ENCODE results near the gene ZNF593OS. TPM values are rescaled to one million over a fixed set of nuclear protein-coding genes. Genes with fewer than 3 reads are reported as not detected.

The ZNF593OS gene
- total RNA-seq, 1 experiment from 2014 or later, result not detected

DNA sequence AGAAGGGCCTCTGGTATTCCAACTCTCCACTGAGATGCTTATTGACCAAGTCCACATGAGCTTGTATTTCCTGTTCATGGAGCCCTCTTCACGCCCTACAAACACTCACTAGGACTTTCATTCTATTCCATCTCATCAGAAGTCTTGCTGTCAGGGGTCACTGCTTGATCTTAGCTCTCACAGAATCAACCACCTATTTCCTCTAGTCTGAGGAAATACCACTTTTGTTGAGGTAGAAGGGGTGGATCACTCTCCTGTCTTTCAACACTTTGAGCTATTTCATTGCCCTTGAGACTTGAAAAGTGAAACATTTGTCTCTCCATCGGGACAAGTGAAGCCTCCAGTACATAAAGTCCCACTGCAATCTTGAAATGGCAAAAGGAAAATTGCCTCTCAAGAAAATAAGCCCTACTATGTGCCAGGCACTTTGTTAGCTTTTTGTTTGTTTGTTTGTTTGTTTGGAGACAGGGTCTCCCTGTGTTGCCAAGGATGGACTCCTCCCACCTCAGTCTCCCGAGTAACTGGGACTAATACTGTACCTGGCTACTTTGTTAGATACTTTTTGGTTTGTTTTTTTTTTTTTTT is 32.6 kb downstream of the ZNF593OS start:
- no peaks in the 10 kb centered on the region for H3K79me1 ChIP-seq (ENCODE audit: insufficient read depth, low read depth, low read length, poor library complexity, severe bottlenecking)
- H3K18ac ChIP-seq (ENCODE audit: insufficient read length, low read depth, low read length), result no peak overlapping the region
- WGBS (ENCODE audit: extremely low coverage, insufficient read length, low lambda C conversion rate), result no CpG with 5 or more reads among the region's 3 CpGs

More for the DNA sequence above, 32.6 kb downstream of the ZNF593OS start:
- H3T11ph ChIP-seq (ENCODE audit: low read length), result no peak overlapping the region
- no peak overlapping the region for H4K91ac ChIP-seq (ENCODE audit: insufficient read length, low read depth, low read length)
- no peaks in the 10 kb centered on the region for H3K36me3 Mint-ChIP-seq (ENCODE audit: insufficient read depth in 1 of 3, low read depth in 3 of 3)
- no peaks in the 10 kb centered on the region for H3K4me1 ChIP-seq (ENCODE audit: insufficient read depth, low read length)
- H3K9ac ChIP-seq (ENCODE audit: extremely low read depth, insufficient read length, low read length), result no peak overlapping the region
- H3K23me2 ChIP-seq (ENCODE audit: insufficient read length, low read depth, low read length, poor library complexity, severe bottlenecking), result no peaks in the 10 kb centered on the region
- no peaks in the 10 kb centered on the region for H3K9me3 ChIP-seq (ENCODE audit: control insufficient read depth, low read depth, low read length)
- no peak overlapping the region for H3K27ac ChIP-seq (ENCODE audit: insufficient read length, low read depth, low read length)
- no peak overlapping the region for H2BK15ac ChIP-seq (ENCODE audit: low read depth, low read length)
- no peak overlapping the region for H3K4ac ChIP-seq (ENCODE audit: low read depth, low read length)
- H2BK12ac ChIP-seq (ENCODE audit: insufficient read length, low read depth, low read length), result no peak overlapping the region
- peaks cover 6 to 8% of the 10 kb centered on the region in 2 experiments for H3K4me1 Mint-ChIP-seq
- no peak overlapping the region for H3K27ac Mint-ChIP-seq
- no peak overlapping the region for H2BK120ac ChIP-seq (ENCODE audit: low read depth, low read length, poor library complexity, severe bottlenecking)
- TF ChIP-seq, protein P1, sequence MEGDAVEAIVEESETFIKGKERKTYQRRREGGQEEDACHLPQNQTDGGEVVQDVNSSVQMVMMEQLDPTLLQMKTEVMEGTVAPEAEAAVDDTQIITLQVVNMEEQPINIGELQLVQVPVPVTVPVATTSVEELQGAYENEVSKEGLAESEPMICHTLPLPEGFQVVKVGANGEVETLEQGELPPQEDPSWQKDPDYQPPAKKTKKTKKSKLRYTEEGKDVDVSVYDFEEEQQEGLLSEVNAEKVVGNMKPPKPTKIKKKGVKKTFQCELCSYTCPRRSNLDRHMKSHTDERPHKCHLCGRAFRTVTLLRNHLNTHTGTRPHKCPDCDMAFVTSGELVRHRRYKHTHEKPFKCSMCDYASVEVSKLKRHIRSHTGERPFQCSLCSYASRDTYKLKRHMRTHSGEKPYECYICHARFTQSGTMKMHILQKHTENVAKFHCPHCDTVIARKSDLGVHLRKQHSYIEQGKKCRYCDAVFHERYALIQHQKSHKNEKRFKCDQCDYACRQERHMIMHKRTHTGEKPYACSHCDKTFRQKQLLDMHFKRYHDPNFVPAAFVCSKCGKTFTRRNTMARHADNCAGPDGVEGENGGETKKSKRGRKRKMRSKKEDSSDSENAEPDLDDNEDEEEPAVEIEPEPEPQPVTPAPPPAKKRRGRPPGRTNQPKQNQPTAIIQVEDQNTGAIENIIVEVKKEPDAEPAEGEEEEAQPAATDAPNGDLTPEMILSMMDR (conservative IDR thresholded peaks at IDR 0.05), result no peak
- H2BK20ac ChIP-seq (ENCODE audit: low read depth, low read length, poor library complexity, severe bottlenecking), result no peak overlapping the region
- H4K8ac ChIP-seq (replicated peaks; ENCODE audit: insufficient read length, low read depth, low read length), result no peak overlapping the region
- no peak overlapping the region for H3K4me3 Mint-ChIP-seq
- no peak overlapping the region for H3K56ac ChIP-seq (ENCODE audit: insufficient read length, low read depth, low read length)
- no peak overlapping the region for H4K5ac ChIP-seq (ENCODE audit: insufficient read length, low read depth, low read length)
- no peaks in the 10 kb centered on the region for H3K79me2 ChIP-seq (ENCODE audit: insufficient read depth, low read length)
- H2AFZ ChIP-seq (ENCODE audit: low read length), result peak overlapping the region; percentile 80
- H2AK5ac ChIP-seq (ENCODE audit: insufficient read length, low read length), result no peak overlapping the region
- H3K9me3 Mint-ChIP-seq, result peaks cover 0 to 2% of the 10 kb centered on the region in 2 experiments; a peak in 1 of 5 replicates
- H3K27me3 ChIP-seq (ENCODE audit: insufficient read depth, low read length), result no peaks in the 10 kb centered on the region
- H2BK5ac ChIP-seq (ENCODE audit: insufficient read length, low read length), result no peak overlapping the region
- H4K20me1 ChIP-seq (ENCODE audit: control insufficient read depth, insufficient read depth, insufficient read length), result no peaks in the 10 kb centered on the region
- no peak overlapping the region for H3K14ac ChIP-seq (ENCODE audit: insufficient read depth, low read length)
- no peak overlapping the region for H3K23ac ChIP-seq (ENCODE audit: insufficient read length, low read depth, low read length)
- no peak overlapping the region for H3K4me2 ChIP-seq (ENCODE audit: insufficient read depth, insufficient read length, low read length)
- peaks cover 11% of the 10 kb centered on the region for H3K27me3 Mint-ChIP-seq (ENCODE audit: low read depth)
- no peak for DNase-seq

Data from H9 (cell line).